ENCODE measurements around the gene SKOR1. TPM values are rescaled to one million over a fixed set of nuclear protein-coding genes. Genes with fewer than 3 reads are reported as not detected.
A peak's percentile ranks its signal among the peaks of the same experiment; 100 is the strongest.

Gene SKOR1
- total RNA-seq, 1 donor: 1.1 TPM

DNA sequence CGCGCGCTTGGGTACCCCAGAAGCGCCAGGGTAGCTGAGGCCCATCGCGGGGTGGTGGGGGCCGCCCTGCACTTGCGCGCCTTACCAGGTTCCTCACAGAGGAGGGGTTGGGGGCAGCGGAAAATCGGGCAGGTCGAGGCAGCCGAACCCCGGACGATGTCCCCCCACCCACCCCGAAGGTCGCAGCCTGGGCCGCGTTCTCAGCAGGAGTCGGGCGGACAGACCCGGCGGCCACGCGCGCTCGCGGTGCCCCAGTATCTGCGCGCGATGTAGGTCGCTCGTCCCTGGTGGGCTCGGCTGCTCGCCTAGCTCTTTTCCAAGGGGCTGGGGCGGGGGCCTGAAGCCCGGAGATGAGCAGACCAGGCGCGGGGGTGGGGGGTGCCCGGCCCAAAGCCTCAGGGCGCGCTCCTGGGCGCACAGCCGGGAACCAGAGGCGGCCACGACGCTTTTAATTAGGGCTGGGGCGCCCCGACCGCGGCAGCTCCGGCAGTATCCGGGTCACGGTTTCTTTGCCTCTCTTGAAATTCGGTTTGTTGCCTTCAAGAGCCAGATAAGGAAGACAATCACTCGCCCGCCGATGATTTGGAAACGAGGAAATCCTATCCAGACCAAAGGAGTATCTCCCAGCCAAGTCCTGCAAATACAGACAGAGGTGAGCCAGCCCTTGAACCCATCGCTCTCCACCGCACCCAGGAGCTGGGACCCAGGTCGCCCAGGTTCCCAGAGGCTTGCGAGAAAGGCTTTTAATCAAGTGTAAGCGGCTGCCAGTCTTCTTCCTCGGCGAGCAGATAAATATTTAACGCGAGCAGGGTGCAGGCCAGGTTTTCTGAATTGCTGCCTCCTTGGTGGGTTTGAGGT is 4.6 kb downstream of the SKOR1 start:
- no peak for DNase-seq (ENCODE audit: low read depth in 2 of 3, low spot score in 2 of 3)

- DNase-seq (ENCODE audit: low read depth in 2 of 3, low spot score in 2 of 3): no peak
Observed at GRCh38 chr15:67831363-67831762, 6.1 kb downstream of the SKOR1 start.

DNA sequence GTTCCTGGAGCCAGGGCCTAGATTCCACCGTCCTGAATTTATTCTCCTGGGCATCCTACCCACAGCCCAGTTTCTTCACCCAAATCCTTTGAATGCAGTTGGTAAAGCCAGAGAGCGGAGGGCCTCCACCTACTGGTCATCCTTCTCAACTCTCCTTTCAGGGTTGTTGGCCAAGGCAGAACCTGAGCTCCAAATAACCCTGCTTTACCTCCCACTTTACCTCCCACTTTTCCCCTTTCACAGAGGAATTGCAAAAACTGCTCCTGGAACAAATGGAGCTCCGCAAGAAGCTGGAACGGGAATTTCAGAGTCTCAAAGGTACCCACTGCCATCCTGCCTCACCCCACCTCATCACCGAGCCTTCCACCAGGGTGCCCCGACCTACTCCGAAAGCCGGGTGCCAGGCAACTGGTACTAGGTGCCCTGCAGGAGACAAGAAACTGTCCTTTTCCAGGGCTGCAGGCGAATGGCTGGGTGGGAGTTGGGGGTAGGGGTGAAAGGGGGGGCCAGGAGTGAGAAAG is 6.8 kb downstream of the SKOR1 start:
- no peak for DNase-seq (ENCODE audit: low read depth in 2 of 3, low spot score in 2 of 3)

- no peak for DNase-seq (ENCODE audit: low read depth in 2 of 3, low spot score in 2 of 3)
Observed at GRCh38 chr15:67832897-67833709, 7.8 kb downstream of the SKOR1 start.

GRCh38 chr15:67833710-67834511 is 8.6 kb downstream of the SKOR1 start:
- peak in 1 of 3 donors; percentile 62 for DNase-seq (ENCODE audit: low read depth in 2 of 3, low spot score in 2 of 3)

GRCh38 chr15:67834581-67835296 is 9.4 kb downstream of the SKOR1 start:
- no peak for DNase-seq (ENCODE audit: low read depth in 2 of 3, low spot score in 2 of 3)

DNA sequence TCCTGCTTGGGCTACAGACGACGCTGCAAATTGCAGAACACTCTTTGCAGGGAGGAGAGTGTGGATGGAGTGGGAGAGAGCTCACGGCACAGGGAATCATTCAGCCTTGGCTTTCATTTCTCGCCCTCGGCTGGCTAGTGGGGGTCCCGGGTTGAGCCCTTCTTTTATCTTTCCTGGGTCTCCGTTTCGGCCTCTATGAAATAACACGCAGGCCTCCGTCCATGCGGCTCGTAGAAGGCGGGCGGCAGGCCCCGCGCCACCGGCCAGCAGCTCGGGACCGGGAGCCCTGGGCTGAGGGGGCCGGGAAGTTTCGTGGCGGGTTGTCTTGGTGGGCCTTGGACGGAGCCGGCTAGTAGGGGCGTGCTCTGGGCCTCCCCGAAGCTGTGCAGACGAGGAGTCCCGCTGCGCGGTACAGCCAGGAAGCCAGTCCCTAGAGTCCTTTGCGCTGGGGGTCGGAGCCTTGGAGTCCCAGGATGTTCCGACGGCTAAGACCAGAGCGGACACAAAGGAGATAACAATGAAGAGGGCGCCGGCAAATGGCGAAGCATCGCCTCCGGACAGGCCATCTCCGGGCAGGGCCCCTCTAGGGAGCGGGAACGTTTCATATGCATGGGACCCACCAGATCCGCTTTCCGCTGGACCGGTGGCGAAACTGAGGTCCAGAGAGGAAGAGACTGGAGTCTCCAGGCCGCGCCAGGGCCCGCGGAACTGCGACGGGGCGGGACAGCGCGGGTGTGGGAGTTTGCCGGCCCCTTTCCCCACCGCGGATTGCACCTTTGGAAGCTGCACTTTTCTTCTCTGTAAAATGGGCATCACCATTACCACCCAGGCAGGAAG is 10.2 kb downstream of the SKOR1 start:
- DNase-seq (ENCODE audit: low read depth in 2 of 3, low spot score in 2 of 3): no peak

DNA sequence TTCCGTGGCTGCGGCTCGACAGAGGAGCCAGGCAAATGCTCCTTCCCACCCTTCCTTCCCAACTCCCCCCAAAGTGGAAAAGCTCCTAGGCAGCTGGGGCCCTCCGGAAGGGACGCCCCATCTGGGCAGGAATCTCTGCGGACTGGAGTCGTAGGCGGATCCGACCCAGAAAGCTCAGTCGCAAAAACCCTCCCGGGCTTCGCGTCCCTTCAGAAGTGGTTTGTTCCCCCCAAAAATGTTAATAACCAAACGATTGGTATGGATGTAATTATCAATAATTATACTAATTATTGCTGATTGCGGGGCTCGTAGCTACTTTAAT is 10.8 kb downstream of the SKOR1 start:
- DNase-seq (ENCODE audit: low read depth in 2 of 3, low spot score in 2 of 3): no peak

GRCh38 chr15:67836477-67836876 is 11.2 kb downstream of the SKOR1 start:
- peak in 1 of 3 donors; percentile 69 for DNase-seq (ENCODE audit: low read depth in 2 of 3, low spot score in 2 of 3)

DNA sequence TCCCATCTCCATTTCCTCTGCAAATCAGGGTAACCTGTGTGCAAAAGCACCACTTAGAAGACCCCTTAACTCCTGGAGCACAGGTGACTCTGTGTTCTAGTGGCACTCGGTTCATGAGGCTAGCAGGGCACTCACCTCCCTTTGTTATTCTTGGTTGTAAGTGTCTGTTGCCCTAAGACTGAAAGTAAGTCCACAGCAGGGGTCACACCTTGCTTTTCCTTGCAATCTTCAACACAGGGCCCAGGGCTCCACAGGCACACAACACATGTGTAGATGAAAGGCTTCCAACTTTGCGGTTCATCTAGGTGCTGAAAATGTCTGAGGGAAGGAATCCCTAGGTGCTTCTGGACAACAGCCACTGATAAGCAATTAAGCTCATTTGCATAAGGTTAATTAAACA is 11.6 kb downstream of the SKOR1 start:
- no peak for DNase-seq (ENCODE audit: low read depth in 2 of 3, low spot score in 2 of 3)

GRCh38 chr15:67838789-67839332 is 13.6 kb downstream of the SKOR1 start:
- DNase-seq (ENCODE audit: low read depth in 2 of 3, low spot score in 2 of 3): no peak

GRCh38 chr15:67839499-67839928 is 14.2 kb downstream of the SKOR1 start:
- peak; percentile 41 to 70 (median 47) for DNase-seq (ENCODE audit: low read depth in 2 of 3, low spot score in 2 of 3)

DNA sequence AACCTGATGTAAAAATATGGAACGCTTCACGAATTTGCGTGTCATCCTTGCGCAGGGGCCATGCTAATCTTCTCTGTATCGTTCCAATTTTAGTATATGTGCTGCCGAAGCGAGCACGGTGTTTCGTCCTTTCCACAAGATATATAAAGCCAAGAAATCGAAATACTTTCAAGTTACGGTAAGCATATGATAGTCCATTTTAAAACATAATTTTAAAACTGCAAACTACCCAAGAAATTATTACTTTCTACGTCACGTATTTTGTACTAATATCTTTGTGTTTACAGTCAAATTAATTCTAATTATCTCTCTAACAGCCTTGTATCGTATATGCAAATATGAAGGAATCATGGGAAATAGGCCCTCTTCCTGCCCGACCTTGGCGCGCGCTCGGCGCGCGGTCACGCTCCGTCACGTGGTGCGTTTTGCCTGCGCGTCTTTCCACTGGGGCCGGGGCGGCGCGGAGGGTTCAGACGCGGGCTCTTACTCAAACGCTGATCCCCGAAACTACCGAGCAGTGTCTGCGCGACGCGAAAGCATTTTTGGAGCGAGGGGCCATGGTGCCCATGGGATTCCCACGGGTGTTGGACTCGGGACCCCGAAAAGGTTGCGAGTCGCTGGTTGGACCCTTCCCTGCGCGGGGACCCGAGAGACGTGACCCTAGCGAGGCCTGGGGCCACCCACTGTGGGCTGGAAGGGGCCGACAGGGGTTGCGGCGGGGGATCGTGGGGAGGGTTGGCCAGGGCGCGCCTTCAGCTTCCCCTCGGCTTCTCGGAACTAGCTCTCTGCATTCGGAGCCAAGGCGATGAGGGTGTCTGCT is 14.8 kb downstream of the SKOR1 start, which contains the start of gene RNU6-1:
TSS of gene RNU6-1 (minus strand) at position 117 of the 820 bp plus-strand sequence.
- DNase-seq (ENCODE audit: low read depth in 2 of 3, low spot score in 2 of 3): peak; percentile 92 to 95 (median 95)

- DNase-seq (ENCODE audit: low read depth in 2 of 3, low spot score in 2 of 3): no peak
Observed at GRCh38 chr15:67840749-67841512, 15.6 kb downstream of the SKOR1 start.

GRCh38 chr15:67841513-67841762 is 16.1 kb downstream of the SKOR1 start:
- DNase-seq (ENCODE audit: low read depth in 2 of 3, low spot score in 2 of 3): no peak

DNA sequence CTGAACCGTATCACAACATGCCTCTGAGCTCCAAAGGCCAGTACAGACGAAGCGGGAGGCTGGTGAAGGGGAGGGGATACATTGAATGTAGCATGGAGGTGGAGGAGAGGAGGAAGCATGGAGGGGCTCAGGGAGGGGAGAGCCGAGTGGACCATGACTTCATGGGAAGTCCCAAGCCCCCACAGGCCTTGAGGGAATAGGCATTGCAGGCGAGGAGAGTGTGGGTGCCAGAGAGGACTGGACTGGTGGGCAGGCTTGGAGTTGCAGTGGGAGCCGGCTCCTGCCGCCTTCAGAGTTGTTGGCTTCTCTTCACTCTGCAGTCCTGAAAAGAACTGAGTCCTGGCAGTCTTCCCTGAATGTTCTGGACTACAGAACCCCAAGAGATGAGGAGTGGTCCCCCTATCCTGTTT is 17.8 kb downstream of the SKOR1 start:
- no peak for DNase-seq (ENCODE audit: low read depth in 2 of 3, low spot score in 2 of 3)

DNA sequence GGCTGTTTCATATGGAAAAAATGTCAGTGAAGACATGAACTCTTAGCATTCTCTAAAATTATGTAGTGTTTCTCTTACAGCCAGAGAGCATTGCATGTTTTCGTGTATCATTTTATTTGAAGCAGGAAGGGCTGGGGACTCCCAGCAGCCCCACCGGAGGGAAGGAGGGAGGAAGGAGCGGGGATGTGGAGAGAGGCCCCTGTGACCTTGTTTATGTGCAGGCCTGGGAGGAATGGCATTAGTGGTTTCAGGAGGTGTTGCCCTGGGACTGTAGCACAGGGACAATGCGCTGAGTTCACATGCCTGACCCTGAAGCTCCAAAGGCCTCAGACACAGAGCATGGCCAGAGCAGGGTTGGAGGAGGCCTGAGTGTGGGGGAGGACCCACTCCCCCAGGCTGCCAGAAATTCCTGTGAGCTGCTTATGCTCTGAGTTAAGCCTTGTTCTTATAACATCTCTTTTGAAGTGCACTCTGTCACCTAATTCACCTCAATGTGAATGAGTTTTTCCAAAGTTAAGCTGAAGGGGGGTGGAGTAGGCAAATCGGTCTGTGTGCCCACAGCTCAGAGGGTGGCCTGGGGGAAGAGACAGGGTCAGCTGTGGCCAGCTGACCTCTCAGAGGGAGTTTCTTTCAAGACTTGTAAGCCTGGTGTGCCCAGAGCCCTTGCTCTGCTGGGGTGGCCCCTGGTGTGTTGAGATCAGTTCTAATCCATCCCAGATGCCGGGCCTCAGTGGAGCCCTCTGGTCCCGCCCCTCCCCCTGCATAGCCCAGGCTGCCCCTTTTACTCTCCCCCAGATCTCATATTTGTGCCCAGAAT is 18.5 kb downstream of the SKOR1 start:
- DNase-seq (ENCODE audit: low read depth in 2 of 3, low spot score in 2 of 3): no peak
